GM19397 (cell line): Measurements from ENCODE around the gene ULK1.
"Not testable (repeated sequence)": the region's sequence is repeated elsewhere in the genome, so short reads cannot be mapped to it uniquely, and the experiment has no call there.

Source experiments
- ATAC-seq: cut with Tn5 transposase; IDR thresholded peaks from one replicate; pipeline ENCODE4 v1.9.1; 2021; ENCODE audit warnings: mild to moderate bottlenecking, moderate library complexity; ENCODE audit not compliant: unreplicated experiment

ULK1 gene

DNA sequence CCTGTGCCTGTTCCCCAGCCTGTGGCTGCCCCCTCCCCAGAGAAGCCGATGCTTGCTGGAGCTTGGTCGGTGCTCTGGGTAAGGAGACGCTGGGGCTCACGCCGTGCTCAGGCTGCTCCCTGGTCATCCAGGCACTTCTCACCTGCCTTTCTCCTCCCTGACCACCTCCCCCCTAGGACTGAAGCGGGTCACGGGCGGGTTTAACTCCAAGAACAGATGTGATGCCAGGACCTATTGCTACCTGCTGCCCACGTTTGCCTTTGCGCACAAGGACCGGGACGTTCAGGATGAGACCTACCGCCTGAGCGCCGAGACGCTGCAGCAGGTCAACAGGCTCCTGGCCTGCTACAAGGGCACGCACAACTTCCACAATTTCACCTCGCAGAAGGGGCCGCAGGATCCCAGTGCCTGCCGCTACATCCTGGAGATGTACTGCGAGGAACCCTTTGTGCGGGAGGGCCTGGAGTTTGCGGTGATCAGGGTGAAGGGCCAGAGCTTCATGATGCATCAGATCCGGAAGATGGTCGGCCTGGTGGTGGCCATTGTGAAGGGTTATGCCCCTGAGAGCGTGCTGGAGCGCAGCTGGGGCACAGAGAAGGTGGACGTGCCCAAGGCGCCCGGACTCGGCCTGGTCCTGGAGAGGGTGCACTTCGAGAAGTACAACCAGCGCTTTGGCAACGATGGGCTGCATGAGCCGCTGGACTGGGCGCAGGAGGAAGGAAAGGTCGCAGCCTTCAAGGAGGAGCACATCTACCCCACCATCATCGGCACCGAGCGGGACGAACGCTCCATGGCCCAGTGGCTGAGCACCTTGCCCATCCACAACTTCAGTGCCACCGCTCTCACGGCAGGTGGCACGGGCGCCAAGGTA lies 46.9 kb downstream of the ULK1 start:
- ATAC-seq: no peak

DNA sequence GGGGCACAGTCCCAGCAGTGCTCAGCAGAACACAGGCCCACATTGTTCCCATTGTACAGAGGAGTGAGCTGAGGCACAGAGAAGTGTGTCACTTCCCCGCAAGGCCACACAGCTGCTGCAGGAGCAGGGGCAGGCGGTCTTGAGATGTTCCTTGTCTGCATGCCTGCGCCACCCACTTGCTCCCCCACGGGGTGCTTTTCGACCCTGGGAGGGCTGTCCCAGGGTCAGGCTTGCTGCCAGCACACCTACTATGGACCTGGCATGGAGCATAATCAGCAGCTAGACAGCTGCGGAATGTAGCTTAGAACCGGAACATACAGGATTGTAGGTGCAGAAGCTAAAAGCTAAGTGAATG lies 47.5 kb downstream of the ULK1 start:
- no peak for ATAC-seq

DNA sequence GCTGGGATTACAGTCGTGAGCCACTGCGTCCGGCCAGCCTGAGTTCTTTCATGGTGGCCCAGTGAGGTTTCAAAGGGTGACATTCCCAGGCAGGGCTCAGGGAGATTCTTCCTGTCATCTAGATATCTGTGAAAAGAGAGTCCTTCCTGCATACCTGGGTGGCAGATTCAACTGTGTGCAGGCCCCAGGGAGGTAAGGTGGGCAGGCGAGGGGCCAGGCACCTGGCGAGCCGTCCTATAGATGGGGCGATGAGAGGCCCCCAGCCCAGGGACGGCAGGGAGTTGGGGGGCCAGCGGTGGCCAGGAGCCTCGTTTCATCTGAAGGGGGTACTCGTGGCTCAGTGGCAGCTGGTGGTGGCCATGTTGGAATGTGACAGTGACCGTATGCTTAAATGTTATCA lies 48.2 kb downstream of the ULK1 start:
- ATAC-seq: no peak

DNA sequence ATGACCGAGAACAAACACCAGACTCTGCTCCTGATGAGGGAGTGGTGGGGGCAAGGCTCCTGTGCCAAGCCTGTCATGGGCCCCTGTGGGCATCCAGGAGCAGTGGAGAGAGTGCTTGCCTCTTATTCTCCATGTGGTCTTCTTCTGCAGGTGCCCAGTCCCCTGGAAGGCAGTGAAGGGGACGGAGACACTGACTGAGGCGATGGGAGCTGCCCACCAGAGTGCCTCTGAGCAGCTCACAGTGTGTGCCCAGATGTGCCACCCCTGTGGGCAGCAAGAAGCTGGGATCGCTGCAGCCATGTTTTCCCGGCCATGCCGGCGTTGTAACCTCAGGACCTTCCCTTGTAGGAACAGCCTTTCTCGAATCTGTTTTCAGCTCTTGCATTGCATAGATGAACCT lies 49.0 kb downstream of the ULK1 start:
- no peak for ATAC-seq

DNA sequence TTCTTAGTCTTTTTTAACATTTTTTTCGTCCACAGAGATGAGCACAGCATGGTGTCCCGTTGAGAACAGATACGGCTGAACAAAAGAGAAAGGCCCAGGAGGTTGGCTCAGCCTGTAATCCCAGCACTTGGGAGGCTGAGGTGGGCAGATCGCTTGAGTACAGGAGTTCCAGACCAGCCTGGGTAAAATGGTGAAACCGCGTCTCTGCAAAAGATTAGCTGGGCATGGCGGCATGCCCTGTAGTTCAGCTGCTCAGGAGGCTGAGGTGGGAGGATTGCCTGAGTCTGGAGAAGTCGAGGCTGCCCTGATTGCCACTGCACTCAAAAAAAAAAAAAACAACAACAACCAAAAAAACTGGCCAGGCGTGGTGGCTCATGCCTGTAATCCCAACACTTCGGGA lies 49.5 kb downstream of the ULK1 start:
- no peak for ATAC-seq

DNA sequence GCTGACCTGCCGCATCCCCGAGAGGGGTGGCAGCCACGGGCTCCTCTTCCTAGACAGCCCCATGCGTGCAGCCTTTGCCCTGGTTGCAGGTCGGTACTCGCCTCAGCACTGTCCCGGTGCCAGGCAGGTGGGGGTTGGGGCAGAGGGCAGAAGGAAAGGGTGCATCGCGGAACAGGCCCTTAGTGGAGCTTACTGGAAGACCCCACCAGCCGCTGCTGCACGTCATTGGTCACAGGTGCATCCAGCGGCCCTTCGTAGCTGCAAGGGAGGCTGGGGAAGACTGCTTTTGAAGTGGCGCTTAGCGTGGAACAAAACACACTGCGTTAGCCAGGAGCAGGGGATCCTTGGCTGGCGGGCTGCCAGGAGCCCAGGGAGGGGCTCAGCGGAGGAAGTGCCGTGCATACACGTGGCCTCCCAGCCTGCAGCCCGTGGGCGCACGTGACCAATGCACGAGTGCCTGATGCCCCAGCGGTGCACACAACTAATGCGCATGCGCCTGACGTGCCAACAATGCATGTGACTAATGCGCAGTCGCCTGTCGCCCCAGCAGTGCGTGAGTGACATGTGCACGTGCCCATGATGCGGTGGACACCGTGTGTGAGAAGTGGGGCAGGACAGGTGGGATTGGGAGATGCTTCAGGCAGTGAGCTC lies 50.3 kb downstream of the ULK1 start:
- no peak for ATAC-seq

DNA sequence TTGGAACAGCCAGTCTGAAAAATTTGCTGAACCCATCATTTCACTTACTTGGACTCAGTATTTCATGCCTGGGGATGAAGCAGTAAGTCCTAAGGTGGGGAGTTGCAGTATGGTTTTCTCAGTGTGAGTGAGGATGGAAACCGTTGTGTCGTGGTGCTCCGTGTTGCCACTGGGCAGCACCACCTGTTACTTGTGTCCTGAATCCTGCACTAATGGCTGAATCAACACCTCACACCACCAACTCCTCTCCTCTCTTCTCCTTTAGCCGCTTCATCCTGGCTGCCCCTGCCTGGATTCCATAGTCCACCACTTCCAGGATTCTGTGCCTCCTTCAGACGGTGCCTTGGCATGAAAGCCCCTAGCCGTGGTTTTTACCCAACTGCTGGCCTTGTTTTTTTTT lies 52.3 kb downstream of the ULK1 start:
- no peak for ATAC-seq

DNA sequence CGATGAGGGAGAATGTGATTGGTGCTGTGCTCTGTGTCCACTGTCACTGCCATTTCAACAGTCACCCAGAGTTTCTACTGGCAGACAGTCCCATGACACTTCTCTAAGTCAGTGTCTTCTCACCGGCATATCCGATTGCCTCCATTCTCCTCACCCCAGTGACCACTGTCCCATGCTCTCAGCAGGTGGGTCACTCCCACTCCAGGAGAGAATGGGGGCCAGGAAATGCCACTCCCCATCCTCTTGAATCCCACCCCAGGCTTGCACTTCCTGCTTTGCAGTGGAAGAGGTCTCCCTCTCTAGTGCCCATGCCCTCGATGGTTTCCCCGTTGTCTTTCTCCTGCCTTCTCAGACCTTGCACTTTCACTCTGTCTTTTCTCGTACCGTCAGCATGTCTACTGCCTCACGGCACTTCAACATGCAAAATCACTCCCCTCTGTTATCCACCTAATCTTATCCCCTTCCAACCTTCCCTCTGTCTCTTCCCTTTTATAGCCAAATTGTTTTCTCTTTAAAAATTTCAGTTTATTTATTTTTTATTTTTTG lies 53.1 kb downstream of the ULK1 start:
- no peak for ATAC-seq

DNA sequence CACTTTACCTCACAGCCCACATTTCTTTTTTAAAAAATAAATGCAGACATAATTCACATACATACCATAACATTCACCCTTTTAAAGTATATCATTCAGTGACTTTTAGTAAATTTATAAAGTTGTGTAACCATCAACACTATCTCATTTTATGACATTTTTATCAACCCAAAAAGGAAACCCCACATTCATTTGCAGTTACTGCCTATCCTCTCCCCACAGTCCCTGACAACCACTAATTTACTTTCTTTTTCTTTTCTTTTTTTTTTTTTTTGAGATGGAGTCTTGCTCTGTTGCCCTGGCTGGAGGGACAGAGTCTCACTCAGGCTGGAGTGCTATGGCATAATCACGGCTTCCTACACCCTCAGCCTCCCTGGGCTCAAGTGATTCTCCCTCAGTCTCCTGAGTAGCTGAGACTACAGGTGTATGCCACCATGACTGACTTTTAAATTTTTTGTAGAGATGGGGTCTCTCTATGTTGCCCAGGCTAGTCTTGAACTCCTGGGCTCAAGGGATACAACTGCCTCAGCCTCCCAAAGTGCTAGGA lies 53.8 kb downstream of the ULK1 start:
- ATAC-seq: no peak

DNA sequence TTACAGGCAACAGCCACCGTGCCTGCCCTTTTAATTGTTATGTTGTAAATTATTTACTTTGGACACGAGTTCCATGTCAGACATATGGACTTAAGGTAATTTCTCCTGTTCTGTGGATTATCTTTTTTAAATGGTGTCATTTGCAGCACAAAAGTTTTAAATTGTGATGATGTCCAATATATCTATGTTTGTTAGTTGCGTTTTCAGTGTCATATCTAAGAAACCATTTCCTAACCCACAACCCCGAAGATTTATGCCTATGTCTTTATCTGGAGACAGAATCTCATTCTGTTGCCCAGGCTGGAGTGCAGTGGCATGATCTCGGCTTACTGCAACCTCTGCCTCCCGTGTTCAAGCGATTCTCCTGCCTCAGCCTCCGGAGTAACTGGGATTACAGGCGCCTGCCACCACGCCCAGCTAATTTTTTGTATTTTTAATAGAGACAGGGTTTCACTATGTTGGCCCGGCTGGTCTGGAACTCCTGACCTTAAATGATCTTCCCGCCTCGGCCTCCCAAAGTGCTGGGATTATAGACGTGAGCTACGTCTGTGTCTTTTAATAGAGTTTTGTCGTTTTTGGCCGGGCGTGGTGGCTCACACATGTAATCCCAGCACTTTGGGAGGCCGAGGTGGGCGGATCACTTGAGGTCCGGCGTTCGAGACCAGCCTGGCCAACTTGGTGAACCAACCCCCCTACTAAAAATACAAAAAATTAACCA lies 54.5 kb downstream of the ULK1 start:
- not testable (repeated sequence) for ATAC-seq

DNA sequence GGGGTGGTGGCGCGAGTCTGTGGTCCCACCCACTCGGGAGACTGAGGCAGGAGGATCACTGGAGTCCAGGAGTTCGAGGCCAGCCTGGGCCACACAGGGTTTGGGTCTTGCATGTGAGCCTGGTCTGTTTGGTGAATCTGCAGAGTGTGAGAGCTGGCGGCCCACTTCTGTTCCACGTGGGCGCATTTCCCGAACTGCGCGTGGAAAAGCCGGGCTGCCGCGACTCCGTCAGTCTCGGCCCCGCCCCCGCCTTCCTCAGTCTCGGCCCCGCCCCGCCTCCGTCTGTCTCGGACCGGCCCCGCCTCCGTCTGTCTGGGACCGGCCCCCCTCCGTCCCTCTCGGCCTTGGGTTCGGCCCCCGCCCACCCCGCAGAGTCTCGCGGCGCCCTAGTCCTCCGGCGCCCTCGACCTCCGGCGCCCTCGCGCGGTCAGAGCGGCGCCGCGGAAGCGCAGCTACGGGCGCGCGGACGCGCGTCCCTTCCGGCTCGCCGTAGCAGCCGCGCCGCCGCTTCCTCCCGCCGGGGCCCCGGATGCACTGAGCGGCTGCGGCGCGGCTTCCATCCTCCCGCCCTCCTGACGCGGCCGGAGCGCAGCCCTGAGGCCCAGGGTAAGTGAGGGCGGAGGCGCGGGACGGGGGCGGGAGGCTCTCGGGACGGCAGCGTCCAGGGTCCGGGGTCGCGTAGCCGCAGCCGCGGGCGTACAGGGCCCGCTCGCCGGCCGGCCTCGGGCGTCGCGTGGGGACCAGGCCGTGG lies 55.2 kb downstream of the ULK1 start, which contains the start of gene EP400:
EP400 (plus strand) TSS at position 512 of the 751 bp plus-strand sequence. CDS start 10,678 bp downstream, outside the sequence.
- ATAC-seq: peak; percentile 90

DNA sequence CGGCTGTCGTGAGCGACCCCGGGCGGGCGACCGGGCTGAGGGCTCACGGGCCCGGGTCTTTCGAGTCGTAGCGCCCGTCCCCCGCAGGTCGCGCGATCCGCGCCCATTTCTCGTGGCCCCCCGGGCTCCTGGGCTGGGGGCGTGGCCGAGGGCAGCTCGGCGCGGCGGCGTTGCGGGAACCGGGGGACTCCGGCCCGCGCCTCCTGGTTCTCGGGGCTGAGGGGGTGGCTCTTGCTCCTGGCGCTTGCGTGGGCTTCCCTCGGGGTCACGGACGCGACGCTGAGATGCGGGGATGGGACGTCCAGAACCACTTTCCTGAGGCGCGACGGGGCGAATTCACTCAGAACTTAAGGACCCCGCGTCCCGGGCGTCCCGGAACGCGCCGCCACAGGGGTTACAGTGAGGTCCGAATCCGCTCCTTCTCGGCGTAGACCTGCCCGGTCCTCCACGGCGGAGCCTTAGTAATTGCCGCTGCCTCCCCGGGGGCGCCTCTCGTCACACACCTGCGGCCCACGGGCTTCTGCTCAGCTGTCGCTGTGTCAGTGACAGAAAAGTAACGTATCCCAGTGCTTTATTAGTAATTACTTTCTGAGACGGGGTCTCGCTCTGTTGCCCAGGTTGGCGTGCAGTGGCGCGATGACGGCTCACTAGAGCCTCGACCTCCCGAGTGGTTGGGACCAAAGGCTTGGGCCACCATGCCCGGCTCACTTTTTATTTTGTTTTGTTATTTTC lies 55.9 kb downstream of the ULK1 start:
- ATAC-seq: peak; percentile 33

DNA sequence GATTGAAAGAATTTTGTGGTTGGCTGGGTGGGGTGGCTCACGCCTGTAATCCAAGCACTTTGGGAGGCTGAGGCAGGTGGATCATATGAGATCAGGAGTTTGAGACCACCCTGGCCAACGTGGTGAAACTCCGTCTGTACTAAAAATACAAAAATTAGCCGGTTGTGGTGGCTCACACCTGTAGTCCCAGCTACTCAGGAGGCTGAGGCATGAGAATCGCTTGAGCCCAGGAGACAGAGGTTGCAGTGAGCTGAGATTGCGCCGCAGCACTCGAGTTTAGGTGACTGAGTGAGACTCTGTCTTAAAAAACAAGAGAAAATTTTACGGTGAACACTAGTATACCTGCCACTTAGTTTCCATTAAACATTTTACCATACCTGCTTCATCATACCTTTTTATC lies 59.4 kb downstream of the ULK1 start:
- not testable (repeated sequence) for ATAC-seq

DNA sequence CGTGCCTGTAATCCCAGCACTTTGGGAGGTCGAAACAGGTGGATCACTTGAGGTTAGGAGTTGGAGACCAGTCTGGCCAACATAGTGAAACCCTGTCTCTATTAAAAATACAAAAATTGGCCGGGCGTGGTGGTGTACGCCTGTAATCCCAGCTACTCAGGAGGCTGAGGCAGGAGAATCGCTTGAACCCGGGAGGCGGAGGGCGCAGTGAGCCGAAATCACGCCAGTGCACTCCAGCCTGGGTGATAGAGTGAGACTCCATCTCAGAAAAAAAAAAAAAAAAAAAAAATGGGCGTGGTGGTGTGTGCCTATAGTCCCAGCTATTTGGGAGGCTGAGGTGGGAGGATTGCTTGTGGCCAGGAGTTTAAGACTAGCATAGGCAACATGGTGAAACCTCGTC lies 60.0 kb downstream of the ULK1 start:
- not testable (repeated sequence) for ATAC-seq

DNA sequence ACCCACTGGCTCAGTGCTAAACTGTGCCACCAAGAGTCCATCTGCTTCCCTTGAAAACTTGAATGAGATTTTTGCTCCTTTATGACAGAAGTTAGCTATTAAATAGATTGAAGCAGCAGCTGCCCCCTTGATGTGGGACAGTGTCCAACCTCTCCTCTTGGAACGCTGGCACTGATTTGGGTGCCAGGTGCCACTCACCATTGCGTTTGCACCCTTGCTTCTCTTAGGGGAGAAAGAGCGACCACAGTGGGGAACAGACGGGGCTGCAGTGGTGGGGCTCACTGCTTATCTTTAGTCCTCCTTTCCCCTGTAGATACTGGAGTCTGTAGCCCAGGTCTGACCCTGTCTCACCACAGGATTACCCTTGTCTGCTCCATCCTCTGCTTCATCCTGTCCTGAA lies 64.7 kb downstream of the ULK1 start:
- ATAC-seq: no peak

DNA sequence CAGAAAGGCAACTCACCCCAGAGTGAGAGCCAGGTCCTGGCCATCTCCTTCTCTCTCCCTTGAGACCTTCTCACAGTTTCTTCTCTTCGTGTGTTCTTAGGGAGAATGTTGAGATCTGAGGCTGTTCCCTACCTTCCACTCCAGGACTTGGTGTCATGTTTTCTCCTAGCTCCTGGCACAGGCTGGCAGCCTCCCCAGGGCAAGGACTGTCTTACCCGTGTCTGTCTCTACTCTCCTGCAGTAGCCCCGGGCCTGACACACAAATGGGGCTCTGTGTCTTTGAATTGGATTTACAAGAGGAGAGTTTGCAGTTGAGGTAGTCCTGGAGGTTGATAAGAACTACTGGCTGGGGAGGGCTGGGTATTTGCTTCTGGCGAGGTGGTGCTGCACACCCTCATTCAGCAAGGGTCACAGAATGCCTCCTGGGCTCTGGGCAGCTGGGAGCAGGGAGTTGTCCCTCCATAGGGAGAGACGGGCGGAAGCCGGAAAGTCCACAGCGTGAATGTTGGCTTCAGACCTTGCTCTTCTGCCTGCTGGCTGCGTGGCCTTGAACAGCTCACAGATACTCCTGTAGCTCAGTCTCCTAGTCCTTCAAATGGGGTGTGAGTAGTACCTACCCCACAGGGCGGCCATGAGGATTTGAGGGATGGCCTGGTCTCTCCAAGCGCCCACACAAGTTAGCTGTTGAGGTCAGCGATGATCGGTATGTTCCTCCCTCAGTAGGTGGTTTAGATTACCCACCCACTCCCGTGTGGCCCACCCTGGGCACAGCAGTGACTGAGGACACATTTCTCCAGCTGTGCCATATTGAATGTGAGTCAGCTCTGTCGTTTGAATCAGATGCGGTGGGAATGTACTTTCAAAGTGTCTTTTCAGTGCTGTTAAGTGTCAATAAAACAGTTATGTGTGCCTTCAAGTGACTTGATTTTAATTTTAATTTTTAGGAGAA lies 65.5 kb downstream of the ULK1 start:
- no peak for ATAC-seq

DNA sequence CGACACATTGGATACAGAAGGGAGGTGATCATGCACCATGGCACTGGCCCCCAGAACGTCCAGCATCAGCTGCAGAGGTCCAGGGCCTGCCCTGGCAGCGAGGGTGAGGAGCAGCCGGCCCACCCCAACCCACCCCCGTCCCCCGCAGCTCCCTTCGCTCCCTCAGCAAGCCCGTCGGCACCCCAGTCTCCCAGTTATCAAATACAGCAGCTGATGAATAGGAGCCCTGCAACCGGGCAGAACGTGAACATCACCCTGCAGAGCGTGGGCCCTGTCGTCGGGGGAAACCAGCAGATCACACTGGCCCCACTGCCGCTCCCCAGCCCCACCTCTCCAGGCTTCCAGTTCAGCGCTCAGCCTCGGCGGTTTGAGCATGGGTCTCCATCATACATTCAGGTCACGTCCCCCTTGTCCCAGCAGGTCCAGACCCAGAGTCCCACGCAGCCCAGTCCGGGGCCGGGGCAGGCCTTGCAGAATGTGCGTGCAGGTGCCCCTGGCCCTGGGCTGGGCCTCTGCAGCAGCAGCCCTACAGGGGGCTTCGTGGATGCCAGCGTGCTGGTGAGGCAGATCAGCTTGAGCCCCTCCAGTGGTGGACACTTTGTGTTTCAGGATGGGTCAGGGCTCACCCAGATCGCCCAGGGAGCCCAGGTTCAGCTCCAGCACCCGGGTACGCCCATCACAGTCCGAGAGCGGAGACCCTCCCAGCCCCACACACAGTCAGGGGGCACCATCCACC lies 66.3 kb downstream of the ULK1 start:
- not testable (repeated sequence) for ATAC-seq

DNA sequence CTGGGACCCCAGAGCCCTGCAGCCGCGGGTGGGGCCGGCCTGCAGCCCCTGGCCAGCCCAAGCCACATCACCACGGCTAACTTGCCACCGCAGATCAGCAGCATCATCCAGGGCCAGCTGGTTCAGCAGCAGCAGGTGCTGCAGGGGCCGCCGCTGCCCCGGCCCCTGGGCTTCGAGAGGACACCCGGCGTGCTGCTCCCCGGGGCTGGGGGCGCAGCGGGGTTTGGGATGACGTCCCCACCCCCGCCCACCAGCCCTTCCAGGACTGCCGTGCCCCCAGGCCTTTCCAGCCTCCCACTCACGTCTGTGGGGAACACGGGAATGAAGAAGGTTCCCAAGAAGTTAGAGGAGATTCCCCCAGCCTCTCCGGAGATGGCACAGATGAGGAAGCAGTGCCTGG lies 66.9 kb downstream of the ULK1 start:
- not testable (repeated sequence) for ATAC-seq
